Measurements from ENCODE around the gene DEDD2.

The DEDD2 gene

DNA sequence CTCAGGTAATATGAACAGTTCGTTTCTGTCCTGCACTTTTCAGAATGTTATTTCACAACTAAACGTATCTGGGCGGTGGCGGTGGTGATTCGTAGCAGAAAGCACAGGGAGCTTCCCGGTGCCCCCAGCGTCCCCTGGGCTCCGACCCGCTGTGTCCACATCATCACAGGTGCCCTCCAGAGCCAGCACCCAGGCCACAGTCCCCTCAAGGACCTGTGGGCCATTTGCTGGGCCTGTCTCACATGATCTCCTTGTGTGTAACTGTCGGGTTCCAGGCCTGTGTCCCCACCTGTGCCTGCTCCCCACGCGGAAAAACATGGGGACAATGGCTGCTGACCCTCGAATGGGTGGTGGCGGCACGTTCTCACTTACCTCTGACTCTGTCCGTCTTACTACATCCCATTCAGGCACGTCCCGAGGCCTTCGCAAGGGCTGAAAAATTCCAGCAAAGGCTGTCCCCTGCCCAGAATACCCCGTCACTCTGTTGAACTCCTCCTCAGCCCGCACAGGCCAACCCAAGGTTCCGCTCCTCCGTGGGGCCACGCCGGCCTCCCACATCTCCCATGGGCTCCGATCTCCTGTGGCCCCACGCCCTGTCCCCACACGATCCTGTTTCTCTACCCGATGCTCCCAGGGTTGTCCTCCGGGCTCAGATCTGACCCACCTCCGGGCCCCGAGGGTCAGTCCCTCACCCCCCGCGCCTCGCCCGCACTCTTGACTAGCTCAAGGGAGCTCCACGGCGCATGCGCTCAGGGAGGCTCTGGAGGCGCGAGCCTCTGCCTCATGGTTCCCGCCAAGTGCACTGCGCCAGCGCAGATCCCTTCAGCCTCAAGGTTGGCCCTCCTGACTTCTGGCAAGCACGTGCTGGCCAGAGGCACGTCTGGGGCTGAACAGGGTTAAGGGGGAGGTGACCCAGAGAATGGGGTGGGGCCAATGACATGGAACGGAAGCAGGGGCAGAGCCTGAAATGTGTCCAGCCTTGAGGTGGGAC, 21.2 kb downstream of the DEDD2 start:
- Histone ChIP-seq H2BK15ac (ENCODE audit: low read depth, poor library complexity, severe bottlenecking) (no peak overlapping the region), H3K4me2 (ENCODE audit: low read length, poor library complexity, severe bottlenecking) (no peak overlapping the region), H2AFZ (ENCODE audit: low read depth, low read length) (no peak overlapping the region), H3K27ac (ENCODE audit: low read length, poor library complexity, severe bottlenecking) (no peak overlapping the region), H2AK5ac (ENCODE audit: low read length, severe bottlenecking) (no peak overlapping the region), H3K18ac (ENCODE audit: low read depth in 1 of 2, low read length in 2 of 2) (no peak overlapping the region), H4K91ac (ENCODE audit: low read length) (no peak overlapping the region), H3K4ac (ENCODE audit: low read depth in 1 of 2, low read length in 2 of 2) (no peak overlapping the region), H3K14ac (ENCODE audit: low read length in 2 of 2) (no peak overlapping the region), H3K23ac (ENCODE audit: low read length in 2 of 2) (no peak overlapping the region), H2BK12ac (ENCODE audit: low read length in 2 of 2) (no peak overlapping the region), H3K9me3 (ENCODE audit: control insufficient read depth, low read length) (peaks cover 7% of the 10 kb centered on the region), H2BK5ac (ENCODE audit: low read depth, low read length, poor library complexity, severe bottlenecking) (no peak overlapping the region), H3K79me1 (replicated peaks; ENCODE audit: low read length, poor library complexity, severe bottlenecking) (peaks cover 25% of the 10 kb centered on the region), H3K4me3 (ENCODE audit: insufficient read depth in 1 of 2, low read depth in 1 of 2, low read length in 2 of 2) (no peak overlapping the region), H3K9ac (ENCODE audit: low read length) (no peak overlapping the region), H3K4me1 (ENCODE audit: control insufficient read depth, insufficient read depth, low read depth, low read length) (peaks cover 16% of the 10 kb centered on the region), H3K36me3 (ENCODE audit: control insufficient read depth in 1 of 2, insufficient read depth in 2 of 2, low read depth in 1 of 2, low read length in 2 of 2) (peaks cover 46 to 48% of the 10 kb centered on the region in 2 experiments), H3K27me3 (ENCODE audit: control insufficient read depth in 1 of 2, insufficient read depth in 1 of 2, low read length in 2 of 2) (no peaks in the 10 kb centered on the region), H2BK120ac (ENCODE audit: low read depth, low read length) (no peak overlapping the region), H4K8ac (ENCODE audit: low read length) (no peak overlapping the region)
- WGBS = 94% methylated on average over 47 of the region's 47 CpGs
- no peak for DNase-seq

GRCh38 chr19:42193706-42194105, 23.8 kb downstream of the DEDD2 start:
- Histone ChIP-seq H4K8ac (ENCODE audit: low read length) (no peak overlapping the region), H2BK15ac (ENCODE audit: low read depth, poor library complexity, severe bottlenecking) (no peak overlapping the region), H2BK120ac (ENCODE audit: low read depth, low read length) (no peak overlapping the region), H3K9ac (ENCODE audit: low read length) (no peak overlapping the region), H2AFZ (ENCODE audit: low read depth, low read length) (no peak overlapping the region), H3K27ac (ENCODE audit: low read length, poor library complexity, severe bottlenecking) (no peak overlapping the region), H3K18ac (ENCODE audit: low read depth in 1 of 2, low read length in 2 of 2) (no peak overlapping the region), H3K14ac (ENCODE audit: low read length in 2 of 2) (no peak overlapping the region), H2AK5ac (ENCODE audit: low read length, severe bottlenecking) (no peak overlapping the region), H2BK12ac (ENCODE audit: low read length in 2 of 2) (no peak overlapping the region), H3K23ac (ENCODE audit: low read length in 2 of 2) (no peak overlapping the region), H4K91ac (ENCODE audit: low read length) (no peak overlapping the region), H3K4ac (ENCODE audit: low read depth in 1 of 2, low read length in 2 of 2) (no peak overlapping the region), H3K36me3 (ENCODE audit: control insufficient read depth in 1 of 2, insufficient read depth in 2 of 2, low read depth in 1 of 2, low read length in 2 of 2) (peaks cover 21 to 22% of the 10 kb centered on the region in 2 experiments), H3K4me2 (ENCODE audit: low read length, poor library complexity, severe bottlenecking) (no peak overlapping the region), H3K27me3 (ENCODE audit: control insufficient read depth in 1 of 2, insufficient read depth in 1 of 2, low read length in 2 of 2) (no peaks in the 10 kb centered on the region), H3K9me3 (ENCODE audit: control insufficient read depth, low read length) (peaks cover 7% of the 10 kb centered on the region), H3K4me3 (ENCODE audit: insufficient read depth in 1 of 2, low read depth in 1 of 2, low read length in 2 of 2) (no peak overlapping the region), H3K79me1 (replicated peaks; ENCODE audit: low read length, poor library complexity, severe bottlenecking) (peaks cover 3% of the 10 kb centered on the region), H3K4me1 (ENCODE audit: control insufficient read depth, insufficient read depth, low read depth, low read length) (peaks cover 5% of the 10 kb centered on the region), H2BK5ac (ENCODE audit: low read depth, low read length, poor library complexity, severe bottlenecking) (no peak overlapping the region)
- WGBS = 89% methylated on average over 2 of the region's 3 CpGs
- DNase-seq = no peak

DNA sequence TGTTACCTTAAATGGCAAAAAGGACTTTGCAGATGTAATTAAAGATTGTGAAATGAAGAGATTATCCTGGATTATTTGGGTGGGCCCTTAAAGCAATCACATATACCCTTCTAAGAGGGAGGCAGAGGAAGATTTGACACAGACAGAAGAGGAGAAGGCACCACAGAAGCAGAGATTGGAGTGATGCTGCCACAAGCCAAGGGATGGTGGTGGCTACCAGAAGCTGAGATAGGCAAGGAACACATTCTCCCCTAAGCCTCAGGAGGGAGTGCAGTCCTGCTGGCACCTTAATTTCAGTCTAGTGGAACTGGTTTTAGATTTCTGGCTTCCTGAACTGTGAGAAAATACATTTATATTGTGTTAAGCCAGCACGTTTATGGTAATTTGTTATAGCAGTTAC, 24.2 kb downstream of the DEDD2 start:
- H3K9ac ChIP-seq (ENCODE audit: low read length) = no peak overlapping the region
- H2BK15ac ChIP-seq (ENCODE audit: low read depth, poor library complexity, severe bottlenecking) = no peak overlapping the region
- H3K4ac ChIP-seq (ENCODE audit: low read depth in 1 of 2, low read length in 2 of 2) = no peak overlapping the region
- H3K36me3 ChIP-seq (ENCODE audit: control insufficient read depth in 1 of 2, insufficient read depth in 2 of 2, low read depth in 1 of 2, low read length in 2 of 2) = peaks cover 18% of the 10 kb centered on the region in 2 experiments
- H3K4me3 ChIP-seq (ENCODE audit: insufficient read depth in 1 of 2, low read depth in 1 of 2, low read length in 2 of 2) = no peak overlapping the region
- H2BK5ac ChIP-seq (ENCODE audit: low read depth, low read length, poor library complexity, severe bottlenecking) = no peak overlapping the region
- H3K27ac ChIP-seq (ENCODE audit: low read length, poor library complexity, severe bottlenecking) = no peak overlapping the region
- no peak overlapping the region for H4K91ac ChIP-seq (ENCODE audit: low read length)
- no peak overlapping the region for H3K14ac ChIP-seq (ENCODE audit: low read length in 2 of 2)
- peaks cover 2% of the 10 kb centered on the region for H3K79me1 ChIP-seq (replicated peaks; ENCODE audit: low read length, poor library complexity, severe bottlenecking)
- no peak overlapping the region for H2AFZ ChIP-seq (ENCODE audit: low read depth, low read length)
- H3K9me3 ChIP-seq (ENCODE audit: control insufficient read depth, low read length) = peaks cover 7% of the 10 kb centered on the region
- no peaks in the 10 kb centered on the region for H3K27me3 ChIP-seq (ENCODE audit: control insufficient read depth in 1 of 2, insufficient read depth in 1 of 2, low read length in 2 of 2)
- no peak overlapping the region for H2BK12ac ChIP-seq (ENCODE audit: low read length in 2 of 2)
- no peak overlapping the region for H3K23ac ChIP-seq (ENCODE audit: low read length in 2 of 2)
- no peak overlapping the region for H4K8ac ChIP-seq (ENCODE audit: low read length)
- no peak overlapping the region for H3K18ac ChIP-seq (ENCODE audit: low read depth in 1 of 2, low read length in 2 of 2)
- no peak overlapping the region for H3K4me2 ChIP-seq (ENCODE audit: low read length, poor library complexity, severe bottlenecking)
- H2AK5ac ChIP-seq (ENCODE audit: low read length, severe bottlenecking) = no peak overlapping the region
- DNase-seq = no peak
- WGBS = 89% methylated on average over 1 of the region's 1 CpG
- H3K4me1 ChIP-seq (ENCODE audit: control insufficient read depth, insufficient read depth, low read depth, low read length) = peaks cover 5% of the 10 kb centered on the region
- H2BK120ac ChIP-seq (ENCODE audit: low read depth, low read length) = no peak overlapping the region

DNA sequence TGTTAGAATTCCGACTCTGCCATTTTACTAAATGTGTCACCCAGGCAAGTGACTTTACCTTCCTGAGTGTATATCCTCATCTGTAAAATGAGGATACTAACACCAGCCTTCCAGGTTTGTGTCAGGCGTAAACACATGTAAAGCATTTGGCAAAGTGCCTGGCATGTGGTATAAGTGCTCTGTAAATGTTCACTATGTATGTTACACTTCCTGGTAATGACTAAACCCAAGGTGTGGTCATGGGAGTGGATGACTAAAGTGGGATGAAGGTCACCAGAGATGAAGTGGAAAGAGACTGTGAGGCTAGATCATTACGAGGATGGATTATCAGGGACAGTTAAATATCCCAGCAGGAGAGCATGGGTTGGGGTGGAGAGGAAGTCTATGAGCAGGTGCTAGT, 25.6 kb downstream of the DEDD2 start:
- no peak overlapping the region for H4K8ac ChIP-seq (ENCODE audit: low read length)
- DNase-seq = peak; percentile 63
- H3K23ac ChIP-seq (ENCODE audit: low read length in 2 of 2) = no peak overlapping the region
- H2BK5ac ChIP-seq (ENCODE audit: low read depth, low read length, poor library complexity, severe bottlenecking) = no peak overlapping the region
- H3K18ac ChIP-seq (ENCODE audit: low read depth in 1 of 2, low read length in 2 of 2) = no peak overlapping the region
- H3K9ac ChIP-seq (ENCODE audit: low read length) = no peak overlapping the region
- H3K36me3 ChIP-seq (ENCODE audit: control insufficient read depth in 1 of 2, insufficient read depth in 2 of 2, low read depth in 1 of 2, low read length in 2 of 2) = peaks cover 6 to 10% of the 10 kb centered on the region in 2 experiments
- no peak overlapping the region for H2BK15ac ChIP-seq (ENCODE audit: low read depth, poor library complexity, severe bottlenecking)
- no peaks in the 10 kb centered on the region for H3K27me3 ChIP-seq (ENCODE audit: control insufficient read depth in 1 of 2, insufficient read depth in 1 of 2, low read length in 2 of 2)
- H2AK5ac ChIP-seq (ENCODE audit: low read length, severe bottlenecking) = no peak overlapping the region
- H3K79me1 ChIP-seq (replicated peaks; ENCODE audit: low read length, poor library complexity, severe bottlenecking) = peaks cover 2% of the 10 kb centered on the region
- peaks cover 7% of the 10 kb centered on the region for H3K9me3 ChIP-seq (ENCODE audit: control insufficient read depth, low read length)
- no peak overlapping the region for H2AFZ ChIP-seq (ENCODE audit: low read depth, low read length)
- no peak overlapping the region for H2BK12ac ChIP-seq (ENCODE audit: low read length in 2 of 2)
- H3K4me2 ChIP-seq (ENCODE audit: low read length, poor library complexity, severe bottlenecking) = no peak overlapping the region
- no peak overlapping the region for H4K91ac ChIP-seq (ENCODE audit: low read length)
- H3K14ac ChIP-seq (ENCODE audit: low read length in 2 of 2) = no peak overlapping the region
- no peak overlapping the region for H3K4me3 ChIP-seq (ENCODE audit: insufficient read depth in 1 of 2, low read depth in 1 of 2, low read length in 2 of 2)
- H2BK120ac ChIP-seq (ENCODE audit: low read depth, low read length) = no peak overlapping the region
- H3K4me1 ChIP-seq (ENCODE audit: control insufficient read depth, insufficient read depth, low read depth, low read length) = no peaks in the 10 kb centered on the region
- no peak overlapping the region for H3K27ac ChIP-seq (ENCODE audit: low read length, poor library complexity, severe bottlenecking)
- no peak overlapping the region for H3K4ac ChIP-seq (ENCODE audit: low read depth in 1 of 2, low read length in 2 of 2)
- WGBS = 46% methylated on average over 3 of the region's 3 CpGs

All from mesenchymal stem cell (in vitro differentiated cells and primary cell).